WTC11 (cell line): Measurements from ENCODE around the gene SESN2.

Experiments used
- ATF2 ChIP-seq: sonication (generic); formaldehyde crosslinking; IDR thresholded peaks from 2 replicates; pipeline ENCODE4 v1.8.1; 2022; ENCODE audit warnings: low read depth, missing genetic modification reagents, borderline replicate concordance
- JAZF1 ChIP-seq: fragments of 250-450 bp; sonication (Bioruptor Pico); IDR thresholded peaks from 2 replicates; pipeline ENCODE4 v1.9.0; 2021; ENCODE audit warnings: moderate library complexity, mild to moderate bottlenecking, inconsistent platforms
- NR2C2 ChIP-seq: sonication (generic); formaldehyde crosslinking; IDR thresholded peaks from 2 replicates; pipeline ENCODE4 v1.8.0; 2022; ENCODE audit warnings: mild to moderate bottlenecking, missing genetic modification reagents
- PRRX2 ChIP-seq: fragments of 250-450 bp; sonication (Bioruptor Pico); IDR thresholded peaks from 2 replicates; pipeline ENCODE4 v1.8.0; 2021; ENCODE audit warnings: mild to moderate bottlenecking
- ZBTB43 ChIP-seq: sonication (generic); formaldehyde crosslinking; IDR thresholded peaks from 2 replicates; pipeline ENCODE4 v1.8.1; 2023; ENCODE audit warnings: mild to moderate bottlenecking, missing genetic modification reagents
- ZNF416 ChIP-seq: fragments of 250-450 bp; sonication (Bioruptor Pico); IDR thresholded peaks from 2 replicates; pipeline ENCODE4 v1.9.0; 2021; ENCODE audit warnings: mild to moderate bottlenecking, inconsistent platforms
- TF ChIP-seq, protein P1 (sequence below): sonication (generic); formaldehyde crosslinking; IDR thresholded peaks from 2 replicates; pipeline ENCODE4 v1.8.0; 2022; ENCODE audit warnings: mild to moderate bottlenecking, missing genetic modification reagents
- TF ChIP-seq, protein P2 (sequence below): fragments of 200-600 bp; IDR thresholded peaks from 2 replicates; pipeline ENCODE4 v1.8.0; 2022; ENCODE audit warnings: antibody characterized with exemption
- TF ChIP-seq, protein P3 (sequence below): sonication (generic); formaldehyde crosslinking; IDR thresholded peaks from 2 replicates; pipeline ENCODE4 v1.8.0; 2022; ENCODE audit warnings: mild to moderate bottlenecking, missing genetic modification reagents
- TF ChIP-seq, protein P4 (sequence below): sonication (generic); formaldehyde crosslinking; IDR thresholded peaks from 2 replicates; pipeline ENCODE4 v1.8.1; 2023; ENCODE audit warnings: mild to moderate bottlenecking, missing genetic modification reagents, moderate library complexity

DNA sequence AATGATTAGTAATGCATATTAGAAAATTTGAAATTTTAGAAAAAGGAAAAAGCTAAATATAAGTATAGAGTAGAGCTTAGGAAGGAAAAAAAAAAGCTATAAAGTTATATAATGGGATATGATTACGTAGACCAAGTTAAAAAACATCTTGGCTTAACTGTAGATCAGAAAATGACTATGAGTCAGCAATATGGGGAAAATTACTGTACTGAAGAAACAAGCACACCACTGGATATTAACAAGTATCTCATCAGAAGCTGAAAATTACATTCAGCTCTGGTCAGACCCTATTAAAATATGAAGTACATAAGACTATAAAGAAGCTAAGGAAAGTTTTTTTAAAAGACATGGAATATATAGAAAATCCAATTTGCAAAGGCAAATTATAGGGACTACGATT lies 46.0 kb upstream of the SESN2 start:
- TF ChIP-seq, protein P1, sequence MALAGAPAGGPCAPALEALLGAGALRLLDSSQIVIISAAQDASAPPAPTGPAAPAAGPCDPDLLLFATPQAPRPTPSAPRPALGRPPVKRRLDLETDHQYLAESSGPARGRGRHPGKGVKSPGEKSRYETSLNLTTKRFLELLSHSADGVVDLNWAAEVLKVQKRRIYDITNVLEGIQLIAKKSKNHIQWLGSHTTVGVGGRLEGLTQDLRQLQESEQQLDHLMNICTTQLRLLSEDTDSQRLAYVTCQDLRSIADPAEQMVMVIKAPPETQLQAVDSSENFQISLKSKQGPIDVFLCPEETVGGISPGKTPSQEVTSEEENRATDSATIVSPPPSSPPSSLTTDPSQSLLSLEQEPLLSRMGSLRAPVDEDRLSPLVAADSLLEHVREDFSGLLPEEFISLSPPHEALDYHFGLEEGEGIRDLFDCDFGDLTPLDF (CRISPR knock-in tag), result no peak
- TF ChIP-seq, protein P2, sequence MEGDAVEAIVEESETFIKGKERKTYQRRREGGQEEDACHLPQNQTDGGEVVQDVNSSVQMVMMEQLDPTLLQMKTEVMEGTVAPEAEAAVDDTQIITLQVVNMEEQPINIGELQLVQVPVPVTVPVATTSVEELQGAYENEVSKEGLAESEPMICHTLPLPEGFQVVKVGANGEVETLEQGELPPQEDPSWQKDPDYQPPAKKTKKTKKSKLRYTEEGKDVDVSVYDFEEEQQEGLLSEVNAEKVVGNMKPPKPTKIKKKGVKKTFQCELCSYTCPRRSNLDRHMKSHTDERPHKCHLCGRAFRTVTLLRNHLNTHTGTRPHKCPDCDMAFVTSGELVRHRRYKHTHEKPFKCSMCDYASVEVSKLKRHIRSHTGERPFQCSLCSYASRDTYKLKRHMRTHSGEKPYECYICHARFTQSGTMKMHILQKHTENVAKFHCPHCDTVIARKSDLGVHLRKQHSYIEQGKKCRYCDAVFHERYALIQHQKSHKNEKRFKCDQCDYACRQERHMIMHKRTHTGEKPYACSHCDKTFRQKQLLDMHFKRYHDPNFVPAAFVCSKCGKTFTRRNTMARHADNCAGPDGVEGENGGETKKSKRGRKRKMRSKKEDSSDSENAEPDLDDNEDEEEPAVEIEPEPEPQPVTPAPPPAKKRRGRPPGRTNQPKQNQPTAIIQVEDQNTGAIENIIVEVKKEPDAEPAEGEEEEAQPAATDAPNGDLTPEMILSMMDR, result no peak
- TF ChIP-seq, protein P3, sequence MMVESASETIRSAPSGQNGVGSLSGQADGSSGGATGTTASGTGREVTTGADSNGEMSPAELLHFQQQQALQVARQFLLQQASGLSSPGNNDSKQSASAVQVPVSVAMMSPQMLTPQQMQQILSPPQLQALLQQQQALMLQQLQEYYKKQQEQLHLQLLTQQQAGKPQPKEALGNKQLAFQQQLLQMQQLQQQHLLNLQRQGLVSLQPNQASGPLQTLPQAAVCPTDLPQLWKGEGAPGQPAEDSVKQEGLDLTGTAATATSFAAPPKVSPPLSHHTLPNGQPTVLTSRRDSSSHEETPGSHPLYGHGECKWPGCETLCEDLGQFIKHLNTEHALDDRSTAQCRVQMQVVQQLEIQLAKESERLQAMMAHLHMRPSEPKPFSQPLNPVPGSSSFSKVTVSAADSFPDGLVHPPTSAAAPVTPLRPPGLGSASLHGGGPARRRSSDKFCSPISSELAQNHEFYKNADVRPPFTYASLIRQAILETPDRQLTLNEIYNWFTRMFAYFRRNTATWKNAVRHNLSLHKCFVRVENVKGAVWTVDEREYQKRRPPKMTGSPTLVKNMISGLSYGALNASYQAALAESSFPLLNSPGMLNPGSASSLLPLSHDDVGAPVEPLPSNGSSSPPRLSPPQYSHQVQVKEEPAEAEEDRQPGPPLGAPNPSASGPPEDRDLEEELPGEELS (CRISPR knock-in tag), result no peak
- TF ChIP-seq ATF2 (CRISPR knock-in tag), result no peak
- TF ChIP-seq PRRX2 (CRISPR knock-in tag), result no peak
- no peak for TF ChIP-seq ZNF416
- no peak for TF ChIP-seq ZBTB43 (CRISPR knock-in tag)
- no peak for TF ChIP-seq JAZF1 (CRISPR knock-in tag)
- TF ChIP-seq NR2C2 (CRISPR knock-in tag), result no peak
- TF ChIP-seq, protein P4, sequence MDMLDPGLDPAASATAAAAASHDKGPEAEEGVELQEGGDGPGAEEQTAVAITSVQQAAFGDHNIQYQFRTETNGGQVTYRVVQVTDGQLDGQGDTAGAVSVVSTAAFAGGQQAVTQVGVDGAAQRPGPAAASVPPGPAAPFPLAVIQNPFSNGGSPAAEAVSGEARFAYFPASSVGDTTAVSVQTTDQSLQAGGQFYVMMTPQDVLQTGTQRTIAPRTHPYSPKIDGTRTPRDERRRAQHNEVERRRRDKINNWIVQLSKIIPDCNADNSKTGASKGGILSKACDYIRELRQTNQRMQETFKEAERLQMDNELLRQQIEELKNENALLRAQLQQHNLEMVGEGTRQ (CRISPR knock-in tag), result no peak
